Putamen (tissue), 1 donor: ENCODE data around the gene PHACTR3.
"Not testable (repeated sequence)": the region's sequence is repeated elsewhere in the genome, so short reads cannot be mapped to it uniquely, and the experiment has no call there.

Source experiments
- DNase-seq: peaks from one replicate; pipeline ENCODE4 v3.0.0-alpha.2; 2016; ENCODE audit warnings: low spot score

The PHACTR3 gene

GRCh38 chr20:59589086-59589684 lies 15.2 kb upstream of the PHACTR3 start:
- DNase-seq = no peak

GRCh38 chr20:59591061-59591460 lies 13.3 kb upstream of the PHACTR3 start:
- no peak for DNase-seq

- DNase-seq = no peak
These were observed 7.7 kb upstream of the PHACTR3 start for GRCh38 chr20:59596690-59597089.

GRCh38 chr20:59597240-59597639 lies 7.1 kb upstream of the PHACTR3 start:
- DNase-seq = no peak

- DNase-seq = peak; percentile 57
These were observed 5.6 kb upstream of the PHACTR3 start for GRCh38 chr20:59598625-59599310.

GRCh38 chr20:59599941-59600340 lies 4.4 kb upstream of the PHACTR3 start:
- no peak for DNase-seq

- no peak for DNase-seq
These were observed 3.9 kb upstream of the PHACTR3 start for GRCh38 chr20:59600472-59600871.

- DNase-seq = no peak
These were observed 1.7 kb upstream of the PHACTR3 start for GRCh38 chr20:59602546-59603080.

- no peak for DNase-seq
These were observed 1.2 kb upstream of the PHACTR3 start for GRCh38 chr20:59603176-59603575.

GRCh38 chr20:59604741-59605600 lies 631 bp downstream of the PHACTR3 start:
- no peak for DNase-seq

- DNase-seq = no peak
These were observed 1.4 kb downstream of the PHACTR3 start for GRCh38 chr20:59605601-59606364.

GRCh38 chr20:59606566-59606965 lies 2.2 kb downstream of the PHACTR3 start:
- no peak for DNase-seq

GRCh38 chr20:59608396-59608795 lies 4.1 kb downstream of the PHACTR3 start:
- DNase-seq = no peak

- DNase-seq = no peak
These were observed 4.5 kb downstream of the PHACTR3 start for GRCh38 chr20:59608871-59609270.

- DNase-seq = no peak
These were observed 6.9 kb downstream of the PHACTR3 start for GRCh38 chr20:59611286-59611685.

- no peak for DNase-seq
These were observed 9.5 kb downstream of the PHACTR3 start for GRCh38 chr20:59613861-59614260.

GRCh38 chr20:59614714-59615113 lies 10.4 kb downstream of the PHACTR3 start:
- no peak for DNase-seq

GRCh38 chr20:59616306-59616705 lies 12.0 kb downstream of the PHACTR3 start:
- DNase-seq = no peak

GRCh38 chr20:59617221-59617620 lies 12.9 kb downstream of the PHACTR3 start:
- DNase-seq = no peak

GRCh38 chr20:59618131-59618530 lies 13.8 kb downstream of the PHACTR3 start:
- no peak for DNase-seq

GRCh38 chr20:59618585-59618984 lies 14.2 kb downstream of the PHACTR3 start:
- not testable (repeated sequence) for DNase-seq
